PFSK-1 (cell line): ENCODE data around the gene KIF3A.

Experiments
- POLR2AphosphoS5 ChIP-seq: IDR thresholded peaks from 2 replicates; pipeline ENCODE4 v1.6.1; 2012; ENCODE audit warnings: low read depth, mild to moderate bottlenecking, control low read depth, low read length, moderate library complexity
- TAF1 ChIP-seq: IDR thresholded peaks from 2 replicates; pipeline ENCODE4 v1.6.1; 2012; ENCODE audit warnings: low read length, control low read depth, borderline replicate concordance; ENCODE audit not compliant: insufficient read depth
- TF ChIP-seq, protein P1 (sequence below), 2 experiments: IDR thresholded peaks; 2 replicates each; pipeline versions ENCODE4 v1.6.1 to v1.8.0; 2011 to 2012; ENCODE audit warnings: low read depth in 2 of 2, low read length in 2 of 2, control low read depth in 1 of 2, inconsistent platforms in 1 of 2, mild to moderate bottlenecking in 1 of 2, moderate library complexity in 1 of 2; ENCODE audit not compliant: insufficient read depth in 1 of 2

DNA sequence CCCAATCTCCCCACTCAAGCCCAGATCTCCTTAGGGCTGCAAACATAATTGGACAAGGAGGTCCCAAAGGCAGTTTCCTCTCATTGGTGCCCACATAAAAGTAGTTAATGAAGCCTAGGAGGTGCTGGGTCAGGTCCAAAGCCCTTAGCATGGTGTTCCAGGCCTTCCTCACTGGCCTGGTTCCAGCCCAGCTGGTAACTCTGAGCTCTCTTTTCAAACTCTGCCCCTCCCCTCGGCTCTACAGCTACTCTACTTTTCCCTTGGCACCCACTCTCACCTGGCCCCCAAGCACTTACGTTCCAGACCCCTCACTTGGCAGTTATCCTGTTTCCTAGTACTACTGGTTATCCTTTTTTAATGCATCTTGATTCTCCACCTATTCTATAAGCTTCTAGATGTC is 29.8 kb upstream of the KIF3A start:
- TF ChIP-seq TAF1 (no peak), POLR2AphosphoS5 (no peak)
- TF ChIP-seq, protein P1, sequence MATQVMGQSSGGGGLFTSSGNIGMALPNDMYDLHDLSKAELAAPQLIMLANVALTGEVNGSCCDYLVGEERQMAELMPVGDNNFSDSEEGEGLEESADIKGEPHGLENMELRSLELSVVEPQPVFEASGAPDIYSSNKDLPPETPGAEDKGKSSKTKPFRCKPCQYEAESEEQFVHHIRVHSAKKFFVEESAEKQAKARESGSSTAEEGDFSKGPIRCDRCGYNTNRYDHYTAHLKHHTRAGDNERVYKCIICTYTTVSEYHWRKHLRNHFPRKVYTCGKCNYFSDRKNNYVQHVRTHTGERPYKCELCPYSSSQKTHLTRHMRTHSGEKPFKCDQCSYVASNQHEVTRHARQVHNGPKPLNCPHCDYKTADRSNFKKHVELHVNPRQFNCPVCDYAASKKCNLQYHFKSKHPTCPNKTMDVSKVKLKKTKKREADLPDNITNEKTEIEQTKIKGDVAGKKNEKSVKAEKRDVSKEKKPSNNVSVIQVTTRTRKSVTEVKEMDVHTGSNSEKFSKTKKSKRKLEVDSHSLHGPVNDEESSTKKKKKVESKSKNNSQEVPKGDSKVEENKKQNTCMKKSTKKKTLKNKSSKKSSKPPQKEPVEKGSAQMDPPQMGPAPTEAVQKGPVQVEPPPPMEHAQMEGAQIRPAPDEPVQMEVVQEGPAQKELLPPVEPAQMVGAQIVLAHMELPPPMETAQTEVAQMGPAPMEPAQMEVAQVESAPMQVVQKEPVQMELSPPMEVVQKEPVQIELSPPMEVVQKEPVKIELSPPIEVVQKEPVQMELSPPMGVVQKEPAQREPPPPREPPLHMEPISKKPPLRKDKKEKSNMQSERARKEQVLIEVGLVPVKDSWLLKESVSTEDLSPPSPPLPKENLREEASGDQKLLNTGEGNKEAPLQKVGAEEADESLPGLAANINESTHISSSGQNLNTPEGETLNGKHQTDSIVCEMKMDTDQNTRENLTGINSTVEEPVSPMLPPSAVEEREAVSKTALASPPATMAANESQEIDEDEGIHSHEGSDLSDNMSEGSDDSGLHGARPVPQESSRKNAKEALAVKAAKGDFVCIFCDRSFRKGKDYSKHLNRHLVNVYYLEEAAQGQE (IDR thresholded peaks at IDR 0.05; ENCODE audit: insufficient read depth in 1 of 2, low read depth in 2 of 2, low read length in 2 of 2), result no peak
